HG03565 (cell line): ENCODE data around the gene RASD2.
"Not testable (repeated sequence)": the region's sequence is repeated elsewhere in the genome, so short reads cannot be mapped to it uniquely, and the experiment has no call there.

Experiments
- ATAC-seq: cut with Tn5 transposase; IDR thresholded peaks from one replicate; pipeline ENCODE4 v1.9.1; 2021; ENCODE audit warnings: mild to moderate bottlenecking, moderate library complexity; ENCODE audit not compliant: unreplicated experiment

Gene RASD2, protein sequence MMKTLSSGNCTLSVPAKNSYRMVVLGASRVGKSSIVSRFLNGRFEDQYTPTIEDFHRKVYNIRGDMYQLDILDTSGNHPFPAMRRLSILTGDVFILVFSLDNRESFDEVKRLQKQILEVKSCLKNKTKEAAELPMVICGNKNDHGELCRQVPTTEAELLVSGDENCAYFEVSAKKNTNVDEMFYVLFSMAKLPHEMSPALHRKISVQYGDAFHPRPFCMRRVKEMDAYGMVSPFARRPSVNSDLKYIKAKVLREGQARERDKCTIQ

DNA sequence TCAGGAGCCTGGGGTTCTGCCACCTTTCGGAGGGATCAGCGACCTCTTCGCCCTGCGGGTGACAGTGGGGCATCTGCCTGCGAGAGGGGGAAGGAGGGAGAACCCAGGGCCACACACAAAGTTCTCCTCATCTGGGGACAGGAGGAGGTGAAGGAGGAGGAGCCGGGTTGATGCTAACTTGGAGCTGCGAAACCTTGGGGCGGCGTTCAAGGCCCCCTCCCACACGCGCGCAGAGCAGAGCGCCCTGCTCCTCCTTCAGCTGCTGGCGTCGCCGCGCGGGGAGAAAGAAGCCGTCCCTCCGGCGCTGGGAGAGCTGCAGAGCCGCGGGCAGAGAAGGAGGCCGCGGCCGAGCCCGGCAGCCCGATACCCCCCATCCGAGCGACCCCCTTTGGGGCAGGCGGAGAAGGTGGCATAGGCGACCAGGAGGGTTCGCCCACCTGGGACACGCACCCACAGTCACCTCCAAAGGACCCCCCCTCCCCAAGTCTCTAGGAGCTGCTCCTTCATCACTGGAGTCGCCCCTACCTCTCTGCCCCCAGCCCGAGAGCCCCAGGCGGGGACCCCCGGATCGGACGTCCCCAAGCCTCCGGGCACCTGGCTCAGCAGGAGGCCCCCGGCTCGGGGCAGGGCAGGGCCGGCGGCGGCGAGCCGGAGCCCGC is at the start of gene RASD2:
TSS of gene RASD2 (plus strand) at position 237 of the 659 bp plus-strand sequence. CDS start 5,979 bp downstream, outside the sequence.
- ATAC-seq: no peak

DNA sequence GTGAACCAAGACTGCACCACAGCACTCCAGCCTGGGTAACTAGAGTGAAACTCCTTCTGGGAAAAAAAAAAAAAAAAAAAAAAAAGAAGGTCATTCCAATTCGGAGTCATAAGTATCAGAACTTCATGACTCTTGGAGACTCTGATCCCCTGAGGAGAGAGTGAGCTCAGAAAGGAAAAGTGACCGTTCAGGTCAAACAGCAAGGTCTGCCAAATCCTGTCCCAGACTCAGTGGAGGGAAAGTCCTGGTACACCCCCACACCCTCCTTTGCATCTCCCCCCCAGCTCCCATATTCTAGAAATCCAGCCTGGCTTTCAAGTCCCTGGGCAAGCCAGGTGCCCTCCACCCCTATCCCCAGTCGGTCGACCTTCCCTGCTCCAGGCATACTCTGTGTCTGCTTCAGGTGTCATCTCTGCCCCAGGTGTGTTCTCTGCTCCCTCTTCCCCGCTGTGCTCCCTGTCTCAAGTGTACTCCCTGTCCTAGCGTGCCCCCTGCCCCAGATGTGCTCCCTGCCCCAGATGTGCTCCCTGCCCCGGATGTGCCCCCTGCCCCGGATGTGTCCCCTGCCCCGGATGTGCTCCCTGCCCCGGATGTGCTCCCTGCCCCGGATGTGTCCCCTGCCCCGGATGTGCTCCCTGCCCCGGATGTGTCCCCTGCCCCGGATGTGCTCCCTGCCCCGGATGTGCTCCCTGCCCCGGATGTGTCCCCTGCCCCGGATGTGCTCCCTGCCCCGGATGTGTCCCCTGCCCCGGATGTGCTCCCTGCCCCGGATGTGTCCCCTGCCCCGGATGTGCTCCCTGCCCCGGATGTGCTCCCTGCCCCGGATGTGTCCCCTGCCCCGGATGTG is 49.3 kb upstream of the RASD2 start:
- not testable (repeated sequence) for ATAC-seq

DNA sequence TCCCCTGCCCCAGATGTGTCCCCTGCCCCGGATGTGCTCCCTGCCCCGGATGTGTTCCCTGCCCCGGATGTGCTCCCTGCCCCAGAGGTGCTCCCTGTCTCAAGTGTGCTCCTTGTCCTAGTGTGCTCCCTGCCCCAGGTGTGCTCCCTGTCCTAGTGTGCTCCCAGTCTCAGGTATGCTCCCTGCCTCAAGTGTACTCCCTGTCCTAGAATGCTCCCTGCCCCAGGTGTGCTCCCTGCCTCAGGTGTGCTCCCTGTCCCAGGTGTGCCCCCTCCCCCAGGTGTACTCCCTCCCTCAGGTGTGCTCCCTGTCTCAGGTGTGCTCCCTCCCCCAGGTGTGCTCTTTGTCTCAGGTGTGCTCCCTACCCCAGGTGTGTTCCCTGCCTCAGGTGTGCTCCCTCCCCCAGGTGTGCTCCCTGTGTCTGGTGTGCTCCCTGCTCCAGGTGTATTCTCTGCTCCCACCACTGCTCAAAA is 48.7 kb upstream of the RASD2 start:
- no peak for ATAC-seq

DNA sequence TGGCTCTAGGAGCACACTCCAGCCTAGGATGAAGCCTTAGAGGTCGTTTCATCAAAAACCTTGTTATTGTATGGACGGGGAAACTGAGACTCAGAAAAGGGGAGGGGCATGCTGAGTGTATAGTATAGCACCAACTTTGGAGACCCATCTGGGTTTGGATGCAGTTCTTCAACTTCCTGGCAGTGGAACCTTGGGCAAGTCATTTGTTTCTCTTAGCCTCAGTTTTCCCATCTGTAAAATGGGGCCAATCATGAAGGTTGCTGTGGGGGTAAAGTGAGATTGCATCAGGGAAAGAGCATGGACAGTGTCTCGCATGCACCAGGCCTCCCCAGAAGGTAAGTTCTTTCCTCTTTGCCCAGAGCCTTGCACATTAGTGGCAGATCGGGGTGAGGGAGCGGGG is 47.6 kb upstream of the RASD2 start:
- ATAC-seq: no peak

DNA sequence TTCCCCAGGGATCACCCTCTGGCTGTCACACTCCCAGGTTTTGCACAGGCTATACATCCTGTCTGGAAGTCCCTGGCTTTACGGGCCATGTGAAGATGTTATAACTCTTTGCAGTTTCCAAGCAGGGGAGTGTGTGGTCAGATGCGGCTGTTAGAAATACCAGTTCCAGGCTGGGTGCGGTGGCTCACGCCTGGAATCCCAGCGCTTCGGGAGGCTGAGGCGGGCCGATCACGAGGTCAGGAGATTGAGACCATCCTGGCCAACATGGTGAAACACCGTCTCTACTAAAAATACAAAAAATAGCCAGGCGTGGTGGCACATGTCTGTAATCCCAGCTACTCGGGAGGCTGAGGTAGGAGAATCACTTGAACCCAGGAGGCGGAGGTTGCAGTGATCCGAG is 44.9 kb upstream of the RASD2 start:
- ATAC-seq: not testable (repeated sequence)

DNA sequence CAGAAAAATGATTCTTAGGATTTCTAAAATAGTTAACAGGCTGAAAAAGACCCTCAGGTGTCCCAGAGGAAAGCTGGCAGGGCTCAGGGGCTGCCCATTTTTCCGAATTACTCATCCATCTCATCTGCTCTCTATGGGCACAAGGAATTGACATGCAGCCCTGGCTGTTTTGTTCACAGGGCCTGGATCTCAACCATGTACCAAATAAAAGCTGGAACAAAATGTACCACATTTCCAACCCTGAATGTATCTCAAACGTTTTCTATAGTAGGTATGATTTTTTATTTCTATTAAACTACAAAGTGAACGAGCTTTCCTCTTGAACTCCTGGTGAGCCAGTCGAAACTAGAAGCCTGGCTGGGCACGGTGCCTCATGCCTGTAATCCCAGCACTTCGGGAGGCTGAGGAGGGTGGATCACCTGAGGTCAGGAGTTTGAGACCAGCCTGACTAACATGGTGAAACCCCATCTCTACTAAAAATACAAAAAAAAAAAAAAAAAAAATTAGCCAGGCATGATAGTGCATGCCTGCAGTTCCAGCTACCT is 43.8 kb upstream of the RASD2 start:
- no peak for ATAC-seq

DNA sequence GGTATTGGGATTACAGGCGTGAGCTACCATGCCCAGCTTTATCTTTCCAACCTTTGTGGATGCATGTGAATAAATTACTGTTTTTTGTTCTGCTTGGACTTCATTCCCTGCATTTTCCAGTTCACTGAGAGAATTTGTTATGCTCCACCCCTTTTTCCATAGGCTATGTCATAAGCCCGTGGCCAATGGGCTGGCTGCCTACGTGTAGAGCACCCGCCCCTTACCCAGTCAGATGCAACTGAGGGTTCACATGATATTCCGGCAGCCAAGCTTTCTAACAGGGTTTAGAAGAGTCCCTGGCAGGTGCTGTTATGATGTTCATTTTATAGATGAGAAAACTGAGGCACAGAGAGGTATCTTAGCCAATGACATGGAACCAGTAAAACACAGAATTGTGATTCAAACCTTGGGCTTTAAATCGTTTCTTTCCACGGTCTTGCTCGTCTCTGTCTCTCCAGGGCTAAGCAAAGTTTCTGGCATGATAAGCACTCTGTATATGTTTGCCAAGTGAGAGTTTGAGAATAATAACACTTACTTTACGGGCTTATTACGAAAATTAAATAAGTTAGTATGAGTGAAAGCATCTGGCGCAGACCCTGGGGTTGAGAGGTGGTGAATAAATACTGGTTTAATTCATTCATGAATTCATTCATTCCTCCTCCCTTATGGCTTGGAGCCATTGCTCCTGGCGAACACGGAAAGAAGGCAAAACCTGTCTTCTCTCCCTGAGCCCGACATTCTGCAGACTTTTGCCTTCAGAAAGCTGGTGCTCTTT is 42.4 kb upstream of the RASD2 start:
- ATAC-seq: no peak

DNA sequence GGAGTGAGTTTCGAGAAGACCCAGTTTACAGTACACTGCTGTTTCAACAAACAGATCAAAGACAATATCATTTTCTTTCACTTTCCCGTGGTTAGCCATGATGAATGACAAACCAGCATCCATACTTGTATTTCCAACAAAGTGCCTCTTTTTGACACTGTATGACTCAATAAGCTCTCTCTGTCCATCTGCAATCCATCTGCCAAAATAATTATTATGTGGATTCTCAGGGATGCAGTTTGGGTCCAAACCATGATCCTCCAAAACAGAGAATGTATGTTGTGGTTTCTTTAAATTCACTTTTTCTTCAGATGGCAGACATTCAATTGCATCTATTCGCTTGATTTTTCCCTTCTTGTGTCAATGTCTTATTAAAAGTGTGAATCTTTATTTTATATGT is 37.8 kb upstream of the RASD2 start:
- ATAC-seq: no peak

DNA sequence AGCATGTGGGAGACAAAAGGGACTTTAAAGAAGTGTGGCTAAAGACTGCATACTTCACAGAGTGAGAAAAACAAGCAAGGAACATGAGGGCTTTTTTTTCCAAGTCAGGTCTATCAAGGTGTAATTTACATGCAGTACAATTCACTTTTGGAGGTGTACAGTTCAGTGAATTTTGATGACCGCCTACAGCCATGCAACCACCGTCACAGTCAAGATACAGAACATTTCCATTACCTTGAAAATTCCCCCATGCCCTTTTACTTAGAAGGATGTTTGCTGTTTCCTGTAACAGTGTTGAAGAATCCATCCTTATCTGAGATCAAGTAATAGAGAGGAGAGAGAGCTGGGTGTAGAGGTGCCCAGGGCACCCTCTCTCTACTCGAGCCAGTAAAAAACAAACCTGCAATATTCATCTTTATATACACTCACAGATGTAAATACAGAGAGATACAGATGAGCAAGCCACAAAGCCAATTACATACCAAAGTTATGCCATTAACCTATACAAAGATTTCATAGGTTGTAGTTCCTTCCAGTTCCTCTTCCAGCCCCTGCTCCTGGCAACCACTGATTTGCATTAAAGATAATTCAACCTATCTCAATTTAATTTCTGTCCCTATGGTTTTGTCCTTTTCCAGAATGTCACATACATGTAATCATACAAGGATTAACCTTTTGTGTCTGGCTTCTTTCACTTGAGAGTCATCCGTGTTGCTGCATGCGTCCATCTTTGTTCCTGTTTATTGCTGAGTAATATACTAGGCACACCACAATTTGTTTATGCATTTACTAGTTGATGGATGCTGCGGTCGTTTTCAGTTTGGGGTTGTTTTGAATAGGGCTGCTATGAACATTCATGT is 35.0 kb upstream of the RASD2 start:
- no peak for ATAC-seq

DNA sequence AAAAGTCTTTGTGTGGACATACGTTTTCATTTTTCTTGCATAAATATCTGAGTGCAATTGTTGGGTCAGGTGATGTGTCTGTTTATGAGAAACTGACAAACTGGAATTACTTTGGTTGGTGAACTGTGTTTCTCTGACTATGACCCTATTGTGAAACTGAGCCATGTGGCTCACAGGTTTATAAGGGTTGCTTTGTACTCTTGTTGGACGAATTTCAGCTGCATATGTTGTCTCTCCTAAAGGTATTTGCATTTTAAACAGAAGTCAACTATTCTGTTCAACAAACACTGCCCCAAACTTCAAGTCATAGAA is 34.4 kb upstream of the RASD2 start:
- no peak for ATAC-seq

DNA sequence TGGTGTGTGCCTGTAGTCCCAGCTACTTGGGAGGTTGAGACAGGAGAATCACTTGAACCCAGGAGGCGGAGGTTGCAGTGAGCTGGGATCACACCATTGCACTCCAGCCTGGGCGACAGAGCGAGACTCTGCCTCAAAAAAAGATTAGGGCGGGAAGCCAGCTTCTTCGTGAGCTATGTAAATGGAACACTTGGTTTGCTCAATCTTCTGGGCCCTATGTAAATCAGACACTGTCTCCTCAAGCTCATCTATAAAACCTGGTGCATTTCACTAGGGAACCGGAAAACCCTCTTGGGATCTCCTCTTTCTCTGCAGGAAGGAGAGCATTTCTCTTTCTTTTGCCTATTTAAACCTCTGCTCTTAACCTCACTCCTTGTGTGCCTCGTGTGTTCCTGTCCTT is 32.8 kb upstream of the RASD2 start:
- not testable (repeated sequence) for ATAC-seq

DNA sequence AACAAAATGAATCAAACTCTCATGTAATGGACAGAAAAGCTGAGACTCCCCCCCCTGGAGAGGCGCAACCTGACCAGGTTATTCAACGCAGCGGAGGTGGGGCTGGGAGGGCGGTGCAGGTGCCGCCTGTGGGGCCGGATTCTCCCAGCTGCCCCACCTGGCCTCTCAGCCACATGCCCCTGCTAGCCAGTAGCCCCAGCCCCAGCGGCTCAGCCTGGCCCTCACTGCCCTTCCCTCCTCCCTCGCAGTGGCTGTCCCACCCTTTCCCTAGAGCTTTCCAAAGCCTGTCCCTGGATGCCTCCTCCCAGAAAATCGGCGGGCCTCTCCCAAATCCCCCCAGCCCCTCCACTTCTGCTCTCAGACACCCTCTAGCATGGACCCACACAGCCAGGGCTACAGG is 31.2 kb upstream of the RASD2 start:
- ATAC-seq: no peak

DNA sequence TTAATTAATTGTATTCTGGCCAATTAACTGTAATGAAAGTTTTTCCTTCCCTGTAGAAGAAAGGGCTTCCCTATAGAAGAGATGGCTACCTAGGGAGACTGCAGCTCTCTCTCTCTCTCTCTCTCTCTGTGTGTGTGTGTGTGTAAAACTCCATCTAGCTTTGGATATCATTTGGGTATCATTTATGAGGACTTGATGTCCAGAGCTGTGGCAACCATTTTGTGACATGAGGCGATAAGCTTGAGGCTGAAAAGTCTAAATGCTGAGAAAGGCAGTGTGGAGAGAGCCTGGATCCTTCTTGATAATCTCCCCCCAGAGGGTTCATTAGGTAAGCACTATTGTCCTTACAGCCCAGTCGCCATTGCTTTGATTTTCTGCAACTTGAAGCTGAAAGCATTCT is 30.7 kb upstream of the RASD2 start:
- ATAC-seq: no peak

DNA sequence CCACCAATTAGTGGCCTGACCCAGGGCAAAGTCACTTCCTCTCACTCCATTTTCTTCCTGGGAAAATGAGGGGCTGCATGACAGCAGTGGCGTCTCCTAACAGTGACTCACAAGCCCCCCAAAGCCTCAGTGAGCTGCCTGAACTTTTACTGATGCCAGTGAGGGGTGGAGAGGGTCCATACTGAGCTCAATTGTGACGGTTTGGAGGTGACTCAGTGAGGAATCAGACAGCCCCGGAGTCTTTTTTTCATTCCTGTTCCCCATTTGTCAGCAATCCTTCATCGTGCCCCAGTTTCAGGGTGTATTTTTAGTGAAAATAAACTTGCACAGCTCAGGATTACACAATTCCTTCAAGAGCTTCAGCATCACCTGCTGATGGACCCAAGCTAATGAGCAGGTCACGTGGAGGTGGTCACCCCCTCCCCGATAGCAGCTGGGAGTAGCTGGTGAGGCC is 30.1 kb upstream of the RASD2 start:
- no peak for ATAC-seq

DNA sequence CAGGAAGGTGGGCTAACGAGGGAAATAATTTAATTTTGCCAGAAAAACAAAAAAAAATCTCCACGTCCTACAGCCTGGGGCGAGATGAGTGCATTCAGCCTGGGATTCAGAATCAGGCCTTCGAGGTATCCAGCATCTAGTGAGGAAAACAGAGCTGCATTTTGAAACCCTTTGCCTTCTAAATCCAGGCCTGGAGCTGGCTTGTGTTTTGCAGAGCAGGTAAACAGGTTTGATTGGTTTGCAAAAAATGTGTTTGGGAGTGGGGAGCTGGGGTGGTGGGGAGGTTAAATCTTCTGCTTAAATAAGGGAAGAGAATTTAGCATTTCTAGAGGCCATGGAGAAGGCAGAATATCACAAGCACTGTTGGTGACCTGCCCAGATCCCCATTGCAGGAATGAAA is 29.7 kb upstream of the RASD2 start:
- no peak for ATAC-seq

DNA sequence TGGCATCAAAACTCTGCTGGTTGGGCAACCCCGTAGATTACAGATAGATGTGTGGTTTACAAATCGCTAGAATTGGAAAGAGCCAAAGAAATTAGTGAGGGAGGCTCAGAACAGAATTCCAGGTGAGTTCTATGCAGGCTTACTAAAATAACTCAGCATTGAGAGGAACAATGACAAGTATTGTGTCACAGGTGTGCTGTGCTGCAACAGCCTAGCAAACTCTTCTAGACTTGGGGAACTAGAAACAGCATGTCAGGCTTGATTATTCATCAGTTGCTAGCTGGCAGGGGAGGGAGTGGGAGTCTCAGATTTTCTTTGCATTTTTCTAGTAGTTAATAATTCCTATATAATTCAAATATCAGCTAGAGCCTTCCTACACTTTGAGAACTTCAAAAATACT is 26.3 kb upstream of the RASD2 start:
- no peak for ATAC-seq

DNA sequence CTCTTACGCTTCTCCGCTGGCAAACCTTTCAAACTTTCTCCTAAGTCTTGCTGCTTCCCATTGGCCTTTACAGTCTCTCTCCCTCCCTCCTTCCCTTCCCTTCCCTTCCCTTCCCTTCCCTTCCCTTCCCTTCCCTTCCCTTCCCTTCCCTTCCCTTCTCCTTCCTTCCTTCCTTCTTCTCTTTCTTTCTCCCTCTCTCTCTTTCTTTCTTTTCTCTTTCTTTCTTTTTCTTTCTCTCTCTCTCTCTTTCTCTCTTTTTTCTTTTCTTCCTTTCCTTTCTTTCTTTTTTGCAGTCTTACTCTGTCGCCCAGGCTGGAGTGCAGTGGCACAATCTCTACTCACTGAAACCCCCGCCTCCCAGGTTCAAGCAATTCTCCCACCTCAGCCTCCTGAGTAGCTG is 24.7 kb upstream of the RASD2 start:
- ATAC-seq: not testable (repeated sequence)

DNA sequence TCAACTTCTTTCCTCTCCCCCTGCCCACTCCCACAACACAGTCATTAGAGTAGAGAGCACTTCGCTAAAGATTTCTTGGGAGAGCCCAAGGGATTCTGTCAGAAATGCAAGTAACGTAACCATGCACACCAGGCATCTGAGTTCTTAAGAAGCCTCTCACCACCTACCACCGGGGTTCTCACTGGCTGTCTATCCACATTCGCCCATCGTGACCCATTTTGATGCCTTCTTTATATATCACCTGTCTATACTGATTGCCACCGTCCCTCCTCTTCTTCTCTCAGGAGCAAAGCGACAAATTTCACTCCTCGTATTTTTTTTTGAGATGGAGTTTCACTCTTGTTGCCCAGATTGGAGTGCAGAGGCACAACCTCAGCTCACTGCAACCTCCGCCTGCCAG is 23.9 kb upstream of the RASD2 start:
- ATAC-seq: no peak

DNA sequence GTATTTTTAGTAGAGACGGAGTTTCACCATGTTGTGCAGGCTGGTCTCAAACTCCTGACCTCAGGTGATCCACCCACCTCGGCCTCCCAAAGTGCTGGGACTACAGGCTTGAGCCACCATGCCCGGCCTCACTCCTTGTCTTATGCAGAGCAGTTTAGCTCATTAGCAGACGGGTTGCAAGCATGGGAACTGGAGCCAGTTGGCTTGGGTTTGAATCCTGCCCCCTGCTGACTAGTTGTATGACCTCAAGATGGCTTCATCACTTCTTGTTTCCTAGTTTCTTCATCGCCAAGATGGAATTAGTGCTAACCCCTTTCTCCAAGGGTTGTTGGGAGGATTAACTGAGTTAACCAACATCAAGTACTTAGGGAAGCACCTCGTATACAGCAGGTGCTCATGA is 23.4 kb upstream of the RASD2 start:
- no peak for ATAC-seq
